ENCODE results near the gene ITGA8.
A peak's percentile ranks its signal among the peaks of the same experiment; 100 is the strongest.
"Not testable (repeated sequence)": the region's sequence is repeated elsewhere in the genome, so short reads cannot be mapped to it uniquely, and the experiment has no call there.

ITGA8 gene

GRCh38 chr10:15719899-15720634, at the start of gene ITGA8:
TSS of gene ITGA8 (minus strand) at chr10:15719922. CDS start at chr10:15719771, 151 bp downstream.
- H3K4me3 ChIP-seq (ENCODE audit: low read depth, low read length) = peak within 1 kb of the TSS; percentile 40

GRCh38 chr10:15764892-15765454, 45.3 kb upstream of the ITGA8 start:
- H3K4me3 ChIP-seq (ENCODE audit: low read depth, low read length) = no peak overlapping the region

- H3K4me3 ChIP-seq (ENCODE audit: low read depth, low read length) = no peak overlapping the region
Observed at GRCh38 chr10:15763006-15763405, 43.3 kb upstream of the ITGA8 start.

GRCh38 chr10:15762239-15762638, 42.5 kb upstream of the ITGA8 start:
- H3K4me3 ChIP-seq (ENCODE audit: low read depth, low read length) = not testable (repeated sequence)

GRCh38 chr10:15761224-15761623, 41.5 kb upstream of the ITGA8 start:
- not testable (repeated sequence) for H3K4me3 ChIP-seq (ENCODE audit: low read depth, low read length)

- H3K4me3 ChIP-seq (ENCODE audit: low read depth, low read length) = no peak overlapping the region
Observed at GRCh38 chr10:15760681-15761080, 41.0 kb upstream of the ITGA8 start.

GRCh38 chr10:15759265-15759664, 39.5 kb upstream of the ITGA8 start:
- no peak overlapping the region for H3K4me3 ChIP-seq (ENCODE audit: low read depth, low read length)

GRCh38 chr10:15758618-15759017, 38.9 kb upstream of the ITGA8 start:
- H3K4me3 ChIP-seq (ENCODE audit: low read depth, low read length) = no peak overlapping the region

GRCh38 chr10:15754937-15755336, 35.2 kb upstream of the ITGA8 start:
- H3K4me3 ChIP-seq (ENCODE audit: low read depth, low read length) = no peak overlapping the region

GRCh38 chr10:15751046-15751445, 31.3 kb upstream of the ITGA8 start:
- no peak overlapping the region for H3K4me3 ChIP-seq (ENCODE audit: low read depth, low read length)

GRCh38 chr10:15748126-15748525, 28.4 kb upstream of the ITGA8 start:
- no peak overlapping the region for H3K4me3 ChIP-seq (ENCODE audit: low read depth, low read length)

GRCh38 chr10:15747632-15748031, 27.9 kb upstream of the ITGA8 start:
- H3K4me3 ChIP-seq (ENCODE audit: low read depth, low read length) = no peak overlapping the region

GRCh38 chr10:15745751-15746150, 26.0 kb upstream of the ITGA8 start:
- no peak overlapping the region for H3K4me3 ChIP-seq (ENCODE audit: low read depth, low read length)

- H3K4me3 ChIP-seq (ENCODE audit: low read depth, low read length) = no peak overlapping the region
Observed at GRCh38 chr10:15744217-15744865, 24.6 kb upstream of the ITGA8 start.

GRCh38 chr10:15743443-15743842, 23.7 kb upstream of the ITGA8 start:
- H3K4me3 ChIP-seq (ENCODE audit: low read depth, low read length) = no peak overlapping the region

- no peak overlapping the region for H3K4me3 ChIP-seq (ENCODE audit: low read depth, low read length)
Observed at GRCh38 chr10:15742836-15743235, 23.1 kb upstream of the ITGA8 start.

- no peak overlapping the region for H3K4me3 ChIP-seq (ENCODE audit: low read depth, low read length)
Observed at GRCh38 chr10:15742102-15742501, 22.4 kb upstream of the ITGA8 start.

- H3K4me3 ChIP-seq (ENCODE audit: low read depth, low read length) = no peak overlapping the region
Observed at GRCh38 chr10:15741581-15741980, 21.9 kb upstream of the ITGA8 start.

- H3K4me3 ChIP-seq (ENCODE audit: low read depth, low read length) = no peak overlapping the region
Observed at GRCh38 chr10:15740261-15740660, 20.5 kb upstream of the ITGA8 start.

GRCh38 chr10:15739254-15739970, 19.7 kb upstream of the ITGA8 start:
- no peak overlapping the region for H3K4me3 ChIP-seq (ENCODE audit: low read depth, low read length)

- no peak overlapping the region for H3K4me3 ChIP-seq (ENCODE audit: low read depth, low read length)
Observed at GRCh38 chr10:15738270-15738925, 18.7 kb upstream of the ITGA8 start.
